HFFc6 (cell line): ENCODE results near the gene SFRP5. TPM values are rescaled to one million over a fixed set of nuclear protein-coding genes. Genes with fewer than 3 reads are reported as not detected.

Experiments
- DNase-seq: peaks from one replicate; pipeline ENCODE4 v3.0.0-alpha.2; 2018
- H3K27ac Mint-ChIP-seq: 2 replicates; pipeline ENCODE4 v1.8.0; 2020; ENCODE audit warnings: mild to moderate bottlenecking, mixed read lengths
- H3K27me3 Mint-ChIP-seq: 2 replicates; pipeline ENCODE4 v1.8.0; 2021; ENCODE audit warnings: mild to moderate bottlenecking, moderate library complexity, mixed read lengths; ENCODE audit not compliant: insufficient read depth
- H3K36me3 Mint-ChIP-seq: 2 replicates; pipeline ENCODE4 v1.8.0; 2021; ENCODE audit warnings: low read depth, mixed read lengths
- H3K4me1 Mint-ChIP-seq: 2 replicates; pipeline ENCODE4 v1.8.0; 2020; ENCODE audit warnings: low read depth, mixed read lengths
- H3K4me3 Mint-ChIP-seq: 2 replicates; pipeline ENCODE4 v1.8.0; 2020; ENCODE audit warnings: mild to moderate bottlenecking, moderate library complexity, mixed read lengths
- H3K9me3 Mint-ChIP-seq: 2 replicates; pipeline ENCODE4 v1.8.0; 2020; ENCODE audit warnings: mild to moderate bottlenecking, mixed read lengths
- CTCF ChIP-seq: fragments of 200-600 bp; sonication (generic); IDR thresholded peaks from 2 replicates; pipeline ENCODE4 v1.5.0; 2021; ENCODE audit warnings: antibody characterized with exemption, mild to moderate bottlenecking
- total RNA-seq, 6 experiments: library from RNA; stranded (reverse); fragmentation: NEBNext Ultra II Directional; extraction: Animal tissue kit (Norgen Biotek cat#: 25700); gene quantifications; 2 replicates in 1 of 6; 3 replicates in 5 of 6; pipeline ENCODE4 v1.2.3, GENCODE V29; 2021

SFRP5 gene
- total RNA-seq, 6 experiments from 2014 or later = not detected

GRCh38 chr10:97734021-97734420 lies 37.8 kb downstream of the SFRP5 start:
- Mint-ChIP-seq H3K4me1 (peaks cover 21% of the 10 kb centered on the region), H3K9me3 (no peaks in the 10 kb centered on the region), H3K36me3 (peaks cover 5% of the 10 kb centered on the region; the same call in 1 of the 2 replicates), H3K4me3 (no peak overlapping the region), H3K27me3 (peaks cover 5% of the 10 kb centered on the region), H3K27ac (no peak overlapping the region)
- TF ChIP-seq CTCF = no peak
- DNase-seq = no peak

GRCh38 chr10:97733256-97733655 lies 38.5 kb downstream of the SFRP5 start:
- peaks cover 5% of the 10 kb centered on the region for H3K27me3 Mint-ChIP-seq
- H3K9me3 Mint-ChIP-seq = no peaks in the 10 kb centered on the region
- peaks cover 18% of the 10 kb centered on the region for H3K4me1 Mint-ChIP-seq
- no peak for DNase-seq
- H3K36me3 Mint-ChIP-seq = peaks cover 5% of the 10 kb centered on the region; the same call in 1 of the 2 replicates
- no peak for TF ChIP-seq CTCF
- H3K27ac Mint-ChIP-seq = no peak overlapping the region
- no peak overlapping the region for H3K4me3 Mint-ChIP-seq

- no peak for DNase-seq
- H3K27me3 Mint-ChIP-seq = peaks cover 5% of the 10 kb centered on the region
- H3K9me3 Mint-ChIP-seq = no peaks in the 10 kb centered on the region
- H3K4me1 Mint-ChIP-seq = peaks cover 12% of the 10 kb centered on the region
- H3K27ac Mint-ChIP-seq = no peak overlapping the region
- H3K4me3 Mint-ChIP-seq = no peak overlapping the region
- H3K36me3 Mint-ChIP-seq = no peaks in the 10 kb centered on the region; the same call in 1 of the 2 replicates
- TF ChIP-seq CTCF = peak; percentile 18; the same call in 1 of the 2 replicates
Measured at GRCh38 chr10:97732052-97732359, 39.8 kb downstream of the SFRP5 start.

- DNase-seq = peak; percentile 70
- Mint-ChIP-seq H3K4me1 (peaks cover 17% of the 10 kb centered on the region), H3K9me3 (no peaks in the 10 kb centered on the region), H3K36me3 (no peaks in the 10 kb centered on the region; the same call in 1 of the 2 replicates), H3K27ac (no peak overlapping the region), H3K27me3 (peaks cover 5% of the 10 kb centered on the region), H3K4me3 (no peak overlapping the region)
- peak; percentile 90 for TF ChIP-seq CTCF
Measured at GRCh38 chr10:97731346-97732051, 40.3 kb downstream of the SFRP5 start.

- Mint-ChIP-seq H3K27ac (no peak overlapping the region), H3K27me3 (peaks cover 1% of the 10 kb centered on the region; the same call in 1 of the 2 replicates), H3K4me1 (peaks cover 29% of the 10 kb centered on the region), H3K4me3 (no peak overlapping the region), H3K36me3 (no peaks in the 10 kb centered on the region), H3K9me3 (no peaks in the 10 kb centered on the region)
- no peak for TF ChIP-seq CTCF
- DNase-seq = no peak
Measured at GRCh38 chr10:97729014-97729413, 42.8 kb downstream of the SFRP5 start.
